T-helper 17 cell (primary cell): Measurements from ENCODE around the gene TTC7B. TPM values are rescaled to one million over a fixed set of nuclear protein-coding genes. Genes with fewer than 3 reads are reported as not detected.

ENCODE experiments used
- ATAC-seq: fragments of 150-1000 bp; cut with Tn5 transposase; 2 replicates; pipeline ENCODE4 v1.10.0; 2021; ENCODE audit warnings: mild to moderate bottlenecking, moderate library complexity
- DNase-seq, 3 donors: peaks; one replicate each; pipeline versions ENCODE4 v3.0.0 to v3.0.0-alpha.2; 2020 to 2021
- H3K9me3 ChIP-seq: one replicate; pipeline ENCODE4 v1.7.0; 2013; ENCODE audit warnings: low read length, mild to moderate bottlenecking; ENCODE audit not compliant: control insufficient read depth, poor library complexity, severe bottlenecking
- H3K27ac Mint-ChIP-seq: one replicate; pipeline ENCODE4 v1.8.0; 2022; ENCODE audit warnings: mild to moderate bottlenecking, moderate library complexity, mixed read lengths
- H3K27me3 Mint-ChIP-seq: one replicate; pipeline ENCODE4 v1.8.0; 2022; ENCODE audit warnings: mixed read lengths
- H3K36me3 Mint-ChIP-seq: one replicate; pipeline ENCODE4 v1.8.0; 2022; ENCODE audit warnings: low read depth, mixed read lengths
- H3K4me1 Mint-ChIP-seq: one replicate; pipeline ENCODE4 v1.8.0; 2022; ENCODE audit warnings: mild to moderate bottlenecking, mixed read lengths
- H3K4me3 Mint-ChIP-seq: one replicate; pipeline ENCODE4 v1.8.0; 2022; ENCODE audit warnings: mild to moderate bottlenecking, moderate library complexity, mixed read lengths
- total RNA-seq, 4 donors: library from RNA in 2 of 4; stranded (reverse) in 2 of 4; gene quantifications; one replicate each; pipeline ENCODE4 v1.2.3 and lab custom pipeline; 2022 to 2026

TTC7B gene
- total RNA-seq, 2 donors from 2014 or later = 2.5 to 28.3 TPM

GRCh38 chr14:90551070-90551704, 265.0 kb downstream of the TTC7B start:
- no peak overlapping the region for H3K4me3 Mint-ChIP-seq
- no peak overlapping the region for H3K27ac Mint-ChIP-seq
- no peaks in the 10 kb centered on the region for H3K4me1 Mint-ChIP-seq
- peaks cover 8% of the 10 kb centered on the region for H3K27me3 Mint-ChIP-seq
- ATAC-seq (no peak), DNase-seq (no peak)
- no peaks in the 10 kb centered on the region for H3K36me3 Mint-ChIP-seq
- no peaks in the 10 kb centered on the region for H3K9me3 ChIP-seq

GRCh38 chr14:90549794-90550641, 266.2 kb downstream of the TTC7B start:
- no peaks in the 10 kb centered on the region for H3K36me3 Mint-ChIP-seq
- H3K4me3 Mint-ChIP-seq = no peak overlapping the region
- DNase-seq (no peak), ATAC-seq (no peak)
- no peaks in the 10 kb centered on the region for H3K27me3 Mint-ChIP-seq
- no peaks in the 10 kb centered on the region for H3K9me3 ChIP-seq
- no peak overlapping the region for H3K27ac Mint-ChIP-seq
- no peaks in the 10 kb centered on the region for H3K4me1 Mint-ChIP-seq

GRCh38 chr14:90548455-90548854, 267.8 kb downstream of the TTC7B start:
- DNase-seq = no peak
- Mint-ChIP-seq H3K36me3 (no peaks in the 10 kb centered on the region), H3K4me3 (no peak overlapping the region), H3K4me1 (no peaks in the 10 kb centered on the region), H3K27me3 (peaks cover 4% of the 10 kb centered on the region), H3K27ac (no peak overlapping the region)
- H3K9me3 ChIP-seq = no peaks in the 10 kb centered on the region
- no peak for ATAC-seq

GRCh38 chr14:90547968-90548367, 268.3 kb downstream of the TTC7B start:
- Mint-ChIP-seq H3K27ac (no peak overlapping the region), H3K4me1 (no peaks in the 10 kb centered on the region), H3K27me3 (peaks cover 5% of the 10 kb centered on the region), H3K36me3 (no peaks in the 10 kb centered on the region), H3K4me3 (no peak overlapping the region)
- DNase-seq = no peak
- no peaks in the 10 kb centered on the region for H3K9me3 ChIP-seq
- ATAC-seq = no peak

- no peaks in the 10 kb centered on the region for H3K9me3 ChIP-seq
- DNase-seq (no peak), ATAC-seq (no peak)
- H3K4me1 Mint-ChIP-seq = no peaks in the 10 kb centered on the region
- H3K27me3 Mint-ChIP-seq = peaks cover 5% of the 10 kb centered on the region
- no peak overlapping the region for H3K4me3 Mint-ChIP-seq
- no peaks in the 10 kb centered on the region for H3K36me3 Mint-ChIP-seq
- no peak overlapping the region for H3K27ac Mint-ChIP-seq
These were observed 269.0 kb downstream of the TTC7B start for GRCh38 chr14:90547250-90547649.

DNA sequence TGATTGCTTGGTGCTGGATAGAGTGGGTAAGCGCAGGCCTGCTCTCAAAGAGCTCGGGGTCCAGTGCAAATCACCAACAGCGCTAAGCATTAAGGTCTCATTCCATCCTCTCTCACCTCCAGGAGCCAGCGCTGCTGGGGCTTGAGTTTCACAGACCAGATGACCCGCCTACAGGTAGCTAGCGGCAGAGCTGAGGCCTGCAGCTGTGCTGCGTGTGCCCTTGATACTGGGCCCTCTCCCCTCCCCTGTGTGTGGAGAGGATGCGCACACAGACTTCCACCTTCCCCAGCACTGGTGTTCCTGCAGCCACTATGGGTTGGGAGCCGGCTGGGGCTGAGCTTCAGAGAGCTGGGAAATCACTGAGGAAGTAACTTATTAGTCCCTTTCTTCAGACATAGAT, 269.5 kb downstream of the TTC7B start:
- no peaks in the 10 kb centered on the region for H3K9me3 ChIP-seq

GRCh38 chr14:90545966-90546751, 270.1 kb downstream of the TTC7B start:
- Mint-ChIP-seq H3K27ac (peak overlapping the region; percentile 54), H3K4me1 (no peaks in the 10 kb centered on the region), H3K27me3 (peaks cover 5% of the 10 kb centered on the region), H3K36me3 (no peaks in the 10 kb centered on the region), H3K4me3 (no peak overlapping the region)
- ATAC-seq (no peak), DNase-seq (no peak)
- H3K9me3 ChIP-seq = no peaks in the 10 kb centered on the region

More for the DNA sequence above, 269.5 kb downstream of the TTC7B start:
- H3K27me3 Mint-ChIP-seq = peaks cover 5% of the 10 kb centered on the region
- H3K4me3 Mint-ChIP-seq = no peak overlapping the region
- DNase-seq = no peak
- peak overlapping the region; percentile 54 for H3K27ac Mint-ChIP-seq
- H3K4me1 Mint-ChIP-seq = no peaks in the 10 kb centered on the region
- no peak for ATAC-seq
- H3K36me3 Mint-ChIP-seq = no peaks in the 10 kb centered on the region

DNA sequence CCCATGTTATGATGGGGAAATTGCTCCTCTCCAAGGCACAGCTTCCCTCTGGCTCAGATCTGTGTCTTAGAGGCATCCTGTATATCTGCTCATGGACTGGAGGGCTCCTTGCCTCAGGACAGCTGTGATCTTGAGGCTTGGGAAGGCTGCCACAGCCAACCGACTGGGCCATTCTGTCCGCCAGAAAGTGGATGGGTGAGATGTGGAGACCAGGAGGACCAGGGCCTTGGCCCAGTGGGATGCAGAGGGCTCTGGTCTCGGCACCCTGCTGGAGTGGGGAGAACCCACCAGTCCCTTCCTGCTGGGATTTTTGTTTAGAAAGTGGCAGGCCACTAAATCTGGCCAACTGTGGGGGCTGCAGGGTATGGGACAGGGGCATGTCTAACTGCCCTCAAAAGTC, 270.8 kb downstream of the TTC7B start:
- no peaks in the 10 kb centered on the region for H3K9me3 ChIP-seq
- Mint-ChIP-seq H3K4me1 (no peaks in the 10 kb centered on the region), H3K4me3 (no peak overlapping the region), H3K27ac (no peak overlapping the region), H3K36me3 (no peaks in the 10 kb centered on the region), H3K27me3 (peaks cover 5% of the 10 kb centered on the region)
- no peak for DNase-seq
- ATAC-seq = no peak

DNA sequence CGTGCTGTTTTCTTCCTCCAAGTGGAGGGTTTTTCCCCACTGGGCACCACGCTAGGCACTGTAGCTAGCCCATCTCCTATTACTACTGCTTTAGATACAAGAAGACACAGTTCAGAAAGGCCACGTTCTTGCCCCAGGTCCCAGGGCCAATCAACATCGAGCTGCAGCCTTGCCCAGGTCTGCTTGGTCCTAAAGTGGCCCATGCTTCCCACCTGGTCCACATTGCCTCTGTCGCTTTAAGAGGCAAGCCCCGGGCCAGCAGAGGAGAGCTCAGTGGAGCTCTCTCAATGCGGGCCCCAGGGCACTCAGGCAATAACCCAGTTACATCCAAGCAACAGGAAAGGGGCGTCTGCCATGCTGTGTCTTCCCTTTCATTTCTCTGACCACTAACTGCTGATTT, 271.3 kb downstream of the TTC7B start:
- Mint-ChIP-seq H3K27ac (no peak overlapping the region), H3K4me3 (no peak overlapping the region), H3K4me1 (no peaks in the 10 kb centered on the region), H3K36me3 (no peaks in the 10 kb centered on the region), H3K27me3 (peaks cover 5% of the 10 kb centered on the region)
- DNase-seq (no peak), ATAC-seq (no peak)
- no peaks in the 10 kb centered on the region for H3K9me3 ChIP-seq

- no peak for ATAC-seq
- Mint-ChIP-seq H3K36me3 (no peaks in the 10 kb centered on the region), H3K4me3 (no peak overlapping the region), H3K27ac (no peak overlapping the region), H3K4me1 (no peaks in the 10 kb centered on the region), H3K27me3 (peaks cover 5% of the 10 kb centered on the region)
- H3K9me3 ChIP-seq = no peaks in the 10 kb centered on the region
- DNase-seq = no peak
These were observed 271.7 kb downstream of the TTC7B start for GRCh38 chr14:90544566-90544965.

DNA sequence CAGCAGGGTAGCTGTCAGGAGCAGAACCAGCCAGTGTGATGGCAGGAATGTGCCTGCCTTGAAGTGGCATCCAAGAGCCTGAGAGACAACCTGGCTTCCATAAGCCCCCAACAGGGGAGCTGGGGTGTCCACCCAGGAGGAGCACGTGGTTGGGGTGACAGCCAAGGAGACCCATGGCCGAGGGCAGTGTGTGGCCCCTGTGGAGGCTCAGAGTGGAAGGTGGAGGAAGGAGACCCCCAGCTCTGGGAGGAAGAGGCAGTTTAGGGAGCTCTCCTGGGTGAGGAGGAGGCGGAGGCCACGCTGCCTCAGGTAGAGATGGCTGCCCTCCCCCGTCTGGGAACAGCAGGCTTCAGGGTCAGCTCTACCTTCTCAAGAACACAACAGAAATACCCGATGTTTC, 272.4 kb downstream of the TTC7B start:
- H3K36me3 Mint-ChIP-seq = no peaks in the 10 kb centered on the region
- no peaks in the 10 kb centered on the region for H3K9me3 ChIP-seq
- no peak for ATAC-seq
- no peak overlapping the region for H3K4me3 Mint-ChIP-seq
- H3K4me1 Mint-ChIP-seq = no peaks in the 10 kb centered on the region
- DNase-seq = no peak
- peaks cover 5% of the 10 kb centered on the region for H3K27me3 Mint-ChIP-seq
- H3K27ac Mint-ChIP-seq = peak overlapping the region; percentile 69

DNA sequence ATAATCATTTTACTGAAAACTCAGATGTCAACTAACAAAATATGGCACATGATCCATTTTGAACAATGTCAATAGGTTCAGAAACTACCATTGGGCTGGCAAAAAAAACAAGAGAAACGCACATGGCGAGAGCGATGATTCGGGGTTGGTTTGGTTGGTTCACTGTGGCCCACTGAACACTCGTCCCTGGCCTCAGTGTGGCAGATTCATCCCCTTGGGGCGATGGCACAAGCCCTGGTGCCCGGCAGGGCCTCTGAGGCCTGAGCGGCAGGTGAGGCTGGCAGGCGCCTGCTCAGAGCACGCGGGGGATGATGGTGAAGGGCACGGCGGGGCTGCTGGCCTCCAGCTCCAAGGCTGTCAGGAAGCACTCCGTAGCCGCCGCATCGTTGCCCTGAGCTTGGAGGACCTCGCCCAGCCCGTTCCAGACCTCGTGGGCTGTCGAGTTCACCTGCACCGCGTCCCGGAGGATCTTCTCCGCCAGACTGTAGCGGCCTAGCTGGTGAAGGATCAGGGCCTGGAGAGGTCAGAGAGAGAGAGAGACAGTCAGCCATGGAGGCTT, 275.1 kb downstream of the TTC7B start:
- ATAC-seq (no peak), DNase-seq (no peak)
- Mint-ChIP-seq H3K27me3 (peaks cover 17% of the 10 kb centered on the region), H3K4me1 (peaks cover 7% of the 10 kb centered on the region), H3K36me3 (peaks cover 3% of the 10 kb centered on the region), H3K27ac (no peak overlapping the region), H3K4me3 (no peak overlapping the region)
- H3K9me3 ChIP-seq = no peaks in the 10 kb centered on the region

- Mint-ChIP-seq H3K4me1 (peaks cover 8% of the 10 kb centered on the region), H3K4me3 (no peak overlapping the region)
- H3K9me3 ChIP-seq = no peaks in the 10 kb centered on the region
These were observed 275.8 kb downstream of the TTC7B start for GRCh38 chr14:90540437-90540836.

More at GRCh38 chr14:90540437-90540836, 275.8 kb downstream of the TTC7B start:
- DNase-seq (no peak), ATAC-seq (no peak)
- H3K27ac Mint-ChIP-seq = no peak overlapping the region
- peaks cover 3% of the 10 kb centered on the region for H3K36me3 Mint-ChIP-seq
- H3K27me3 Mint-ChIP-seq = peaks cover 23% of the 10 kb centered on the region
